ACHN (cell line): ENCODE data around the gene EPHA7.

Experiments used
- DNase-seq: peaks from one replicate; pipeline ENCODE4 v3.0.0-alpha.2; 2015
- in situ Hi-C: cut with HindIII; loops from 2 replicates; pipeline ENCODE4 v1.10.0; 2017; ENCODE audit warnings: low sequenced_read_pairs, low pct_ligation_motif_present, low pct_unique_long_range_greater_than_20kb

Gene EPHA7

DNA sequence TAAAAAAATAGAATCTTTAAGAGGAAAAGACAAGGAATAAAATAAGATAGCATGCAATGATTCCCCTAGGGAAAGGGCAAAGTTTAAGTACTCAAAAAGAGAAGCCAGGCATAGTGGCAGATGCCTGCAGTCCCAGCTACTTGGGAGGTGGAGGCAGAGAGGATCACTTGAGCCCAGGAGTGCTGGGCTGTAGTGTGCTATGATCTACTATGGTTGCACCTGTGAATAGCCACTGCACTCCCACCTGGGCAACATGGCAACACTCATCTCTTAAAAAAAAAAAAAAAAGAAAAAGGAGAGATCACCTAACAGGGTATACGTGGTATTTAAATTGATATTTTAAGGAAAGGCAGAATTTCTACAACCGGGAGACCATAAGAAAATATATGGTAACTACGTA, 16.0 kb downstream of the EPHA7 start:
- DNase-seq: no peak
- in situ Hi-C loops: no loop called here

DNA sequence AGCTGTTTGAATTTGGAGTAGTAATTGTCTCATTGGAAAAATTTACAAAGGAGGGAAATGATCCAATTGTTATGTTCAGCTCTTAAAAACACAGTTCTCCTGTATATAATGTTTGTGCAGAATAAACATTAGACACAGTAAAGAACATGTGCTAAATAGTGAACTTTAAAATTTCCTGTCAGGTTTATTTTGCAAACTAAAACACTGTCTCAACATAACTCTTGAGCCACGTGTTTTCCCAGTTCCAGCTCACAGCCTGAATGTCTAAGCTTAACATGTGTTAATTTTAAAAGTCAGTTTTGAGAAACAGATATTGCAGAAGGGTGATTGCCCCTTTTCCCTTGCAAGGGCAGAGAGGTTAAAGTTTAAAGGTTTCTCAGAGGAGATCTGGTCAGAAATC, 20.6 kb downstream of the EPHA7 start:
- in situ Hi-C loops: no loop called here
- DNase-seq: no peak

DNA sequence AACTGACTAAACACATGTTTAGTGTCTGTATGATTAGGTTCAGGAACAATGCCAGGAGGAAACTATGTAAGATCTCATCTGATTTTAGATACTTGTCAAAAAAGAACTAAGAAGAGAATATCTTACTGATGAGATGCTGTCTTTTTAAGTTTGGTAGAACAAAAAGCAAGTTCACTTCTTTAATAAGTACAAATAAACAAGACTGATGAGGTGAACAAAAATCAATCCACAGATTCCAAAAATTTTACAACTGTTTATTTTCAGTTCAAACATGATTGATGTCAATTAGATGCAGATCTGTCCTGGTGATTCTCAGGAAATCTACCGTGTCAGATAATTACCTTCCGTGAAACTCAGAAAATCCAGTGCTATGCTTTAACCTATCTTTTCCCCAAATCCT, 24.9 kb downstream of the EPHA7 start:
- in situ Hi-C loops: no loop called here
- no peak for DNase-seq

DNA sequence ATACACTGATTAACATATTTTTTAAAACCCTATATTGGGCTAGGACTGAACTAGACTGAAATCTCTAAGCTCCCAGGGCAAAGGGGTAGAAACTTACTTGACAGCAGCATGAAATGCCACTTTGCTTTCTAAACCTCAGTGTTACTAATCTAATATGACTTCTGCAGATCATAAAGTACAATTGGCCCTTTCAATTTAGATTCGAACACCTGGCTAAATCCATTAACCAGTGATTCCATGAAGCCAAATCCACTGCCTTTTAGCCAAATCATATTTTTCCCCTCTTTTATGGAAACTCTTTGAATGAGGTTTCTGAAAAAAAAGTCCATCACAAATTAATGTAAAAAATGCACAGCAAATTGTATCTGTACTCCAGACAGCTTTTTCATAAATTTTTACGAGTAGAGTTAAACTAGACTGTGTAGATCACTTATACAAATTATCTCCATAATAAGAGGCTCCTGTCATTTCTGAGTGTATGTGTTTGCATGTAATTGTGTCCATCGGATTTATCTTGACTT, 25.7 kb downstream of the EPHA7 start:
- no peak for DNase-seq
- in situ Hi-C loops: no loop called here

- in situ Hi-C loops: no loop called here
- DNase-seq: no peak
Measured at GRCh38 chr6:93392797-93393196, 26.6 kb downstream of the EPHA7 start.

DNA sequence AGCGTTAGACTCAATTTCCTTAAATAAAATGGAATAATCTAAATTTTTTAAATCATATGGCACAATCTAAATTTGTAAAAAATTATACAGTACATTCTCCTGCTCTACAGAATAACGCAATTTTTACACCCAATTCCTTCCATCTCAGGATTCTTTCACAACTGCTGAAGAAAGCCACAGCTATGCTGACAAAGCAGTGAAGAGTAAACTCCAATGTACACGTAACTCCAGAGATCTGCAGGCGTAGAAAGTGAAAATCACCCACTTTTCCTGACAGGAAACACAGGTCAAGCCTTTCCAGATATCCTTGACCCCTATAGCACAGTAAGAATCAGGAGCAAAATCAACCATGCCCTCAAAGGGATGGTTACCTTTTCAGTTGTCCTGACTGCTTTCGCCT, 27.4 kb downstream of the EPHA7 start:
- in situ Hi-C loops: no loop called here
- DNase-seq: peak; percentile 77

DNA sequence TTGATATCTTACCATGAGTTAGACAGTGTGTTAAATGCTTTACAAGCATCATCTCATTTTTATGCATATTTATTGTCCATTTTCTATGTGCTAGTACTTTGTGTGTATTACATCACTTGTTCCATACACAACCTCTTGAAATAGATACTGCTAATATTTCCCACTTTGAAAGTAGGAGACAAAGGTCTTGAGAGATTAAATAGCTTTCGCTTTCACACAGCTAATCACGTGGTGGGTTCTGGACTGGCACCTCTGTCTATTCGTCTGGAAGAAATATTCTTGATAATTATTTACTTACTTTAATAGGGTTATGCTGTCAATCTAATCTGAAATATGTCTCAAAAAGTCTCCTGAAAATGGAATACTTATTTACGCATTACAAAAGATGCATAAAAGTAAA, 30.2 kb downstream of the EPHA7 start:
- DNase-seq: peak; percentile 71
- in situ Hi-C loops: no loop called here

DNA sequence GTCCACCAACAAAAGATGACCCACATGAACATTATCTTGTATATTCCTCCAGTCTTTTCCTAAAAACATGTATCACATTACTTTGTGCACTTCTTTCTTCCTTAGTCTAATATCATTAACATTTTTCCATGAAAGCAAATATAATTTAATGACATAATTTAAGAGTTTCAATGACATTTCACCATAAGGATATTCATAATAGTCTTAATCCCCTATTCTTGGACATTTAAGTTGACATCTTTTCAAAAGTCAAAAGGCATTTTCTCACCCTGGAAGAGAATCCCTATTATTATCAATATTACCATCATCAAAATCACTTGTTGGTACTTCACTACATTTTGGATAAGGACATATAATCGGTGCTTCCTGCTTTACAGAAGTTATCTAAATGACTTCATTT, 31.3 kb downstream of the EPHA7 start:
- in situ Hi-C loops: no loop called here
- DNase-seq: no peak

- DNase-seq: no peak
- in situ Hi-C loops: no loop called here
Measured at GRCh38 chr6:93376026-93376540, 43.3 kb downstream of the EPHA7 start.

GRCh38 chr6:93373445-93373844, 45.9 kb downstream of the EPHA7 start:
- DNase-seq: no peak
- in situ Hi-C loops: no loop called here

DNA sequence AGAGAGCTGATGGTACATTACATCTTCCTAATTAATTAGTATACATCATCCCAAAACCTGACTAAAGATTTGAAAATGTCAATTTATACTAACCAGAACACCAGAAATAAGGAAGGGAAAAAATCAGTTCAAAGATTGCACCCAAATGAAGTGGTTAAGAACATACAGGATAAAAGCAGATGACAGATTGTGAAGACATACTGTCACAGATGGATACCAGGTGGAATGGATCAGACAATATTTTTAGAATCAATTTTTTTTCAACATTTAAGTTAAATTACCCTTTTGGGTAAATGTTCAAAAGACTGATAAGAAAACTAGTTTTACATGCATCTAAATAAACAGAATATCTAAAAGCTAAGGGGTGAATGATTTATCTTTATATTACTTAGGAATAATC, 47.6 kb downstream of the EPHA7 start:
- no peak for DNase-seq
- in situ Hi-C loops: no loop called here

DNA sequence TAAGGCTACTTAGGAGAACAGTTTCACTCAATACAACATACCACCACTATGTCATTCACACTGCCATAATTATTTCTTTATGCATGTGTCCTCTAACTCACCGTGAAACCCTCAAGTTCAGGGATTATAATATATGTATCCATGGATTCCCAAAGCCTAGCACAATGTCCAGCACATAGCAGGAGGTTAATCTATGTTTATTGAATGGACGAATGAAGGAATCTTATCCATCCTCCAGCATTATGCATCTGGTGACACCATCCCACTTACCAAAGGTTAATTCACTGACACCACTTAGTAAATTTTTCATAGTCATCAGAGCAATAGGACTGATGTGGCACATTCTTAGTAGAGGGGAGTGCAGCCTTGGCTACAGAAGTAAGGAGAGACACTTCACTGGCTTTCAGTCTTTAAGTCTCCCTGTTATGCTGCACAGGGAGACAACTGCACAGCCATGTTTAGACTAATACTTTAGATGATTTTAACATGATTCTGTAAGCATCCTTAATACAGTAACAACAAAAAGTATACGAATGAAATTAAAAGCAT, 49.7 kb downstream of the EPHA7 start:
- in situ Hi-C loops: no loop called here
- no peak for DNase-seq

DNA sequence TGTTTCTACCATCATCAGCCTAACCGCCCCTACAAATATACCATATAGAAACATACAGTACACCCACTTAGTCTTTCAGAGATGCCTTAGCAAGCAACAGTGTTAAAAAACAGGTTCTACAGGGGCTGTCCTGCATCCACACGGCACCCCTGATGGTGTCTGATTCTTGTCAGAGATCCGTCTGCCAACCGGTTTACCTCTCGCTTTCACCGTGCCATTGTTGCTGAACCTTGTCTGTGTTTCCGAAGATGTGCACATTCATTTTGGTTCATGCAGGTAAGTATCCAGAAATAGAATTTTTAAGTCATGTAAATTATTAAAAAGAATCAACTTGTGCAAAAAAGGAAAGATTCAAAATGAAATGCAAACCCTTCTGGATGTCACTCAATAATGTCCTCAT, 52.9 kb downstream of the EPHA7 start:
- no peak for DNase-seq
- in situ Hi-C loops: no loop called here

DNA sequence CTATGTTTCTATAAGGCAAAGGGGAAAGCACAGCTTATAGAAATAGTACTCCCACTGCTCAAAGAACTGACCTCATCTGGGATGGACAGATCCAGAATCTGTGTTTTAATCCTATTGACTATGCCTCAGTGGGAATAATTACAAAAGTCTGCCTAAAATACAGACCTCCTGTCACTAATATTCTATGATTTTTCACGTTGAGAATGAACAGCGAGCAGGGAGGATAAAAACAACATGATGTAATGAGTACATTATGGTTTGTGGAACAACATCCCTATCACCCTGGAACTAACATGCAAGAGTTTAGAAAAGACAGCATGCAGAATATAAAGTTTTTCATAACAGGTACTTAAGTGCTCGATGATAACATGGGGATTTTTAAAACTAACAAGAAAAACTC, 53.9 kb downstream of the EPHA7 start:
- DNase-seq: no peak
- in situ Hi-C loops: no loop called here

DNA sequence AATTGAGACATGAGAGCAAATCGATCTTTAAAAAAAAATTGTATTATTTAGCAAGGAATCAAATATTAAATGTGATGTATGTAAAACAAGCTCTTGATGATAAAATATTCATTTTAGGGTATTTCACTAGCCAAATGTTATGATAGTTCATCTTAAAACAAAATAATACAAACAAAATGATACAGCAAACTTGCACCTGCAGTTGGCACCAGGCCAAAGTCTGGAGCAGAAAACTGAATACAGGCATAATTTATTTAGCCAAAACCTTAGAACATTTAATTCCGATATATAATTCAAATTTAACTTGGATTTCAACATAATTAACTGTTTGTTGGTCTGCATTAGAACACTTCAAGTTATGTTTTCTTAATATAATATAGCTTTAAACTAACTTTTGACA, 60.9 kb downstream of the EPHA7 start:
- DNase-seq: no peak
- in situ Hi-C loops: no loop called here

DNA sequence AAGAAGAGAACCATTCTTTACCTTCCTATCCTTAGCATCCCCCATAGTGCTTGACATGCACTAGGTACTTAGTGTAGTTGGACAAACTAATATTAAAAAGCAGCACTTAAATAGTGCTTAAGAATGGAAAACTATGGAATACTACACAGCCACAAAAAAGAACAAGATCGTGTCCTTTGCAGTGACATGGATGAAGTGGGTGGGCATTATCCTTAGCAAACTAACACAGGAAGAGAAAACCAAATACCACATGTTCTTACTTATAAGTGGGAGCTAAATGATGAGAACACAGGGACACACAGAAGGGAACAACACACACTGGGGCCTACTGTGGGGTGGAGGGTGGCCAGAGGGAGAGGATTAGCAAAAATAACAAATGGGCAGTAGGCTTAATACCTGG, 66.8 kb downstream of the EPHA7 start:
- in situ Hi-C loops: no loop called here
- DNase-seq: no peak

GRCh38 chr6:93351222-93351621, 68.1 kb downstream of the EPHA7 start:
- DNase-seq: no peak
- in situ Hi-C loops: no loop called here

DNA sequence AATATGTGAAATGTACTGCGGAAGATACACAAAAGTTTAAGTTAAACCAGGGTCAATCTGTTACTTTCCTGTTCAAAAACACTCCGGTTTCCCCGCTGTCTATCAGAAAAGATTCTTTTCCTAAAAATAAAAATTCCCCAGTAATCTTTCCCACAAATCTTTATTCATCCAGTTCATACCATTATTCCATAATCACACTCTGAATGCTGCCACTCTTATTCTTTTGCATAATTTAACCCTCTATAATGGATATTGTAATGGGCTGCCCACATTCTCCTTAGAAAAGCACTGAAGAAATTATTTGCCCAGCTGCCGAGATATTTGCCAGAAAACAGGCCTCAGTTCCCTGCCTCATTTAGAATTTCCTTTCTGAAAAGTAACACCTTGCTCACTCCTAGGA, 68.6 kb downstream of the EPHA7 start:
- DNase-seq: no peak
- in situ Hi-C loops: no loop called here

- in situ Hi-C loops: no loop called here
- no peak for DNase-seq
Measured at GRCh38 chr6:93344333-93344835, 75.0 kb downstream of the EPHA7 start.

GRCh38 chr6:93343476-93343875, 75.9 kb downstream of the EPHA7 start:
- in situ Hi-C loops: no loop called here
- no peak for DNase-seq
